Measurements from ENCODE around the gene AQP2.

The AQP2 gene

DNA sequence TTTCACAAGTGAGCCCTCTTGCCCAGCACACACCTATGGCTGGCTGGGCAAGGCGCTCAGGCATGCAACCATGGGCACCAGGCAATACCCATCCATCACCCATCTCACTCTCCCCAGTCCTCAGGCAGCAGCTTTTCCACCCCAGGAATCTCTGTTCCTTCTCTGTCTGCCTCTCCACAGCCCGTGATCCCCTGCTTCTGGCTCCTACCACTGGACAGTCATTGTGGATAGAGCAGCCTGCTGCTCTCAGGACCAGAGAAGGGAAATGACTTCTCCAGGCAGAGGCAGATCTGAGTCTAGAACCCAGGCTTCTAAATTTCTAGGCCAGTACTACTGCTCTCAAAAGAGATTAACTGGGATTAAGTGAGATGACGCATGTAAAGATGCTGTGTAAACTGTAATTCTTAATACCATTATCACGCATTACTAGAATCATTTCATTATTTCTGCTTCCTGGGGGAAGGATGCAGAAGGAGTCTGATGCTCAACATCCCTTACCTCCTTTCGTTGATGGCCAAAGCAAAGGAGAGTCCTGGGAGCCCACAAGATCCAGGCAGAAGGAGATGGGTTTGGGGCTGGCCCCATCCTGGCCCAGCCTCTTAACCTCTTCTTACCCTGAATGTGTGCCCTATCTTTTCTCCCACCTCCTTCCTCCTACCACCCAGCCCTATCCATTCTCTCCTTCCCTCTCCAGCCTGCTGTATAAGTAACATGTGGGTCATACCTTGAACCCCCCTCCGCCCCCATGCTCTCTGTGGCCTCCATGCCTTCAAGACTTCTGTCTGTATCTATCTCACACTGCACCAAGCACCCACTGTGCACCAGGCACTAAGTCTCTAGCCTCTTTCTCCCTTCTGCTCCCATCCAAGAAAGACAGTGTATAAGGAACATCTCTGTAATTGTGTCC is 6.4 kb downstream of the AQP2 start:
- no peaks in the 10 kb centered on the region for H3K36me3 ChIP-seq (ENCODE audit: control insufficient read depth, insufficient read depth, low read length)
- H3K27me3 ChIP-seq (replicated peaks; ENCODE audit: control insufficient read depth, insufficient read depth, low read length), result peaks cover 6% of the 10 kb centered on the region
- no peak for DNase-seq (ENCODE audit: extremely low read depth, insufficient read length)
- TF ChIP-seq CTCF (IDR thresholded peaks at IDR 0.05; ENCODE audit: insufficient read depth, low read length, poor library complexity, severe bottlenecking), result no peak
- no peak overlapping the region for H3K4me3 ChIP-seq (replicated peaks; ENCODE audit: low read depth, low read length)

GRCh38 chr12:49957570-49957967 is 7.0 kb downstream of the AQP2 start:
- no peak overlapping the region for H3K4me3 ChIP-seq (replicated peaks; ENCODE audit: low read depth, low read length)
- TF ChIP-seq CTCF (IDR thresholded peaks at IDR 0.05; ENCODE audit: insufficient read depth, low read length, poor library complexity, severe bottlenecking), result no peak
- peaks cover 6% of the 10 kb centered on the region for H3K27me3 ChIP-seq (replicated peaks; ENCODE audit: control insufficient read depth, insufficient read depth, low read length)
- DNase-seq (ENCODE audit: extremely low read depth, insufficient read length), result no peak
- H3K36me3 ChIP-seq (ENCODE audit: control insufficient read depth, insufficient read depth, low read length), result no peaks in the 10 kb centered on the region

GRCh38 chr12:49959685-49960473 is 9.3 kb downstream of the AQP2 start:
- no peak for DNase-seq (ENCODE audit: extremely low read depth, insufficient read length)
- no peak for TF ChIP-seq CTCF (IDR thresholded peaks at IDR 0.05; ENCODE audit: insufficient read depth, low read length, poor library complexity, severe bottlenecking)
- no peaks in the 10 kb centered on the region for H3K36me3 ChIP-seq (ENCODE audit: control insufficient read depth, insufficient read depth, low read length)
- no peak overlapping the region for H3K4me3 ChIP-seq (replicated peaks; ENCODE audit: low read depth, low read length)
- H3K27me3 ChIP-seq (replicated peaks; ENCODE audit: control insufficient read depth, insufficient read depth, low read length), result peaks cover 4% of the 10 kb centered on the region

GRCh38 chr12:49960474-49961110 is 10.1 kb downstream of the AQP2 start:
- no peak overlapping the region for H3K4me3 ChIP-seq (replicated peaks; ENCODE audit: low read depth, low read length)

More at GRCh38 chr12:49960474-49961110, 10.1 kb downstream of the AQP2 start:
- H3K36me3 ChIP-seq (ENCODE audit: control insufficient read depth, insufficient read depth, low read length), result no peaks in the 10 kb centered on the region
- DNase-seq (ENCODE audit: extremely low read depth, insufficient read length), result no peak
- H3K27me3 ChIP-seq (replicated peaks; ENCODE audit: control insufficient read depth, insufficient read depth, low read length), result peaks cover 3% of the 10 kb centered on the region
- TF ChIP-seq CTCF (IDR thresholded peaks at IDR 0.05; ENCODE audit: insufficient read depth, low read length, poor library complexity, severe bottlenecking), result no peak

Measured in GM06990 (cell line).